Tibial artery (tissue), 4 donors: ENCODE data around the gene ZKSCAN1.
A peak's percentile ranks its signal among the peaks of the same experiment; 100 is the strongest.
"Not testable (repeated sequence)": the region's sequence is repeated elsewhere in the genome, so short reads cannot be mapped to it uniquely, and the experiment has no call there.

ENCODE experiments used
- DNase-seq, 2 donors: peaks; one replicate each; pipeline ENCODE4 v3.0.0-alpha.2; 2019
- H3K27ac ChIP-seq, 2 donors: fragments of 200-600 bp; sonication (generic) in 1 of 2; 1 replicate in 1 of 2; 2 replicates in 1 of 2; pipeline ENCODE4 v1.5.1; 2018 to 2019; ENCODE audit warnings: mild to moderate bottlenecking in 1 of 2
- H3K27me3 ChIP-seq, 2 donors: fragments of 200-600 bp; sonication (generic) in 1 of 2; one replicate each; pipeline versions ENCODE4 v1.5.1 to v1.6.0; 2016 to 2019
- H3K36me3 ChIP-seq, 3 donors: fragments of 200-600 bp; sonication (generic) in 2 of 3; one replicate each; pipeline ENCODE4 v1.5.1; 2016 to 2019; ENCODE audit warnings: mild to moderate bottlenecking in 2 of 3
- H3K4me1 ChIP-seq, 4 donors: fragments of 200-600 bp; sonication (generic) in 2 of 4; 1 replicate in 3 of 4; 2 replicates in 1 of 4; pipeline ENCODE4 v1.5.1; 2016 to 2019
- H3K4me3 ChIP-seq, 2 donors: fragments of 200-600 bp; sonication (generic) in 1 of 2; 1 replicate in 1 of 2; 2 replicates in 1 of 2; pipeline ENCODE4 v1.5.1; 2018 to 2019; ENCODE audit warnings: mild to moderate bottlenecking in 2 of 2
- H3K9me3 ChIP-seq, 3 donors: fragments of 200-600 bp; sonication (generic) in 1 of 3; one replicate each; pipeline ENCODE4 v1.5.1; 2016 to 2019
- intact Hi-C: fragments of 100-400 bp; cut with DNase I; formaldehyde crosslinking; loops from one replicate; pipeline ENCODE4 v1.15.0; 2023; ENCODE audit warnings: low total_unique reads
- TF ChIP-seq, protein P1 (sequence below), 2 experiments: fragments of 200-600 bp in 1 of 2; fragments of 450-650 bp in 1 of 2; IDR thresholded peaks; one replicate each; pipeline ENCODE4 v1.5.1; 2017 to 2019; ENCODE audit warnings: antibody characterized with exemption in 2 of 2, mild to moderate bottlenecking in 1 of 2, moderate library complexity in 1 of 2

Gene ZKSCAN1

DNA sequence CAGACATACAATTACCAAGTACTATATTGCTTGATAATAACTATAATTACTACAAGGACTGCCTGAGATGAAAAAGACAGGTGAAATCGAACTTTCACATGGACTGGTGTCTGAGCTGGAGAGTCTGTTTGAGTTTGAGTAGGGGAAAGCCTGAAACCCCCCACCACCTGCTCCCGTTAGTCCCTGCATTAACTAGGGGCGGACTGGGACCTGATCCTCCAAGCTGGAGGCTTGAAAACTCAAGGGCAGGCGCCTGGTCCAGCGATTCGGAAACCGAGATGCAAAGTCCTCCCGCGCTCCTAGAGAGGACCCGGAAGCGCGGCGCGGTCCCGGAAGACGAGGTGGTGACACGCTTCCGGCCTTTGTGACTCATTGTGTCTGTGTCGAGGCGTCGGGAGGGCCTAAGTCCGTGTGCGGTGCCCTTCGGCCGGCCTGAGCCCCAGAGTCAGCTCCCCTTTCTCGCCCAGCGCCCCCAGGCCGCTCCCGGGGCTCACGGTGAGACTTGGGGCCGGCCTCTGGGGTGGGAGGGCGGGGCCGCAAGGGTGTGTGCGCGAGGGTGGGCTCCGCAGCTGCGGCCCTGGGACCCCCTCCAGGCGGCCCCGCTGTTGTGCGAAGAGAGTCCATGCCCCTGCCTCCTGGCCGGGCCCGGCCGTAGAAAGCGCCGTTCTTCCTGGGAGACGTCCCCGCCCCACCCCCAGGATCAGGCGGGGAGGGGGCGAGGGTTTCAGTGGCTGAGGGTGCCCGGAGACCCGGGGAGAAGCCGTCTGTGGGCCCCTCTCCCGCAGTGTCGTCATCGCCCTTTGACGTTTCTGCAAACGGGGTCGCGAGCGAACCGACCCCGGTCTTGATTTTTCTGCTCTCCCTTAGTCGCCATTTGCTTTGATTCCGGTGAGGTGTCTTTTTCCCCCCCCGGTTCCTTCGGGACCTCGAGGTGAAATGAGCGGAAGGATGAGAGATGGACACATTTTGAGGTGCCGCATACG lies at the start of gene ZKSCAN1:
Gene ZKSCAN1 (plus strand): TSS at position 365 of the 983 bp plus-strand sequence. CDS start 7,911 bp downstream, outside the sequence.
- no peaks in the 10 kb centered on the region for H3K9me3 ChIP-seq
- H3K27me3 ChIP-seq: no peaks in the 10 kb centered on the region
- H3K36me3 ChIP-seq: peaks cover 0 to 6% (median 0%) of the 10 kb centered on the region in 3 donors
- peaks cover 0 to 25% (median 22%) of the 10 kb centered on the region in 4 donors for H3K4me1 ChIP-seq
- DNase-seq: peak; percentile 85 to 91
- peak within 1 kb of the TSS; percentile 92 to 97 for H3K27ac ChIP-seq
- TF ChIP-seq, protein P1, sequence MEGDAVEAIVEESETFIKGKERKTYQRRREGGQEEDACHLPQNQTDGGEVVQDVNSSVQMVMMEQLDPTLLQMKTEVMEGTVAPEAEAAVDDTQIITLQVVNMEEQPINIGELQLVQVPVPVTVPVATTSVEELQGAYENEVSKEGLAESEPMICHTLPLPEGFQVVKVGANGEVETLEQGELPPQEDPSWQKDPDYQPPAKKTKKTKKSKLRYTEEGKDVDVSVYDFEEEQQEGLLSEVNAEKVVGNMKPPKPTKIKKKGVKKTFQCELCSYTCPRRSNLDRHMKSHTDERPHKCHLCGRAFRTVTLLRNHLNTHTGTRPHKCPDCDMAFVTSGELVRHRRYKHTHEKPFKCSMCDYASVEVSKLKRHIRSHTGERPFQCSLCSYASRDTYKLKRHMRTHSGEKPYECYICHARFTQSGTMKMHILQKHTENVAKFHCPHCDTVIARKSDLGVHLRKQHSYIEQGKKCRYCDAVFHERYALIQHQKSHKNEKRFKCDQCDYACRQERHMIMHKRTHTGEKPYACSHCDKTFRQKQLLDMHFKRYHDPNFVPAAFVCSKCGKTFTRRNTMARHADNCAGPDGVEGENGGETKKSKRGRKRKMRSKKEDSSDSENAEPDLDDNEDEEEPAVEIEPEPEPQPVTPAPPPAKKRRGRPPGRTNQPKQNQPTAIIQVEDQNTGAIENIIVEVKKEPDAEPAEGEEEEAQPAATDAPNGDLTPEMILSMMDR (IDR thresholded peaks at IDR 0.05): no peak
- intact Hi-C loops: loop anchor here (10.0 kb wide), 2 partner anchors 69 to 409 kb away; partner anchors contain the start of genes COPS6, MEPCE, ZCWPW1 and ZNF3
- H3K4me3 ChIP-seq: peak within 1 kb of the TSS; percentile 86 to 94

DNA sequence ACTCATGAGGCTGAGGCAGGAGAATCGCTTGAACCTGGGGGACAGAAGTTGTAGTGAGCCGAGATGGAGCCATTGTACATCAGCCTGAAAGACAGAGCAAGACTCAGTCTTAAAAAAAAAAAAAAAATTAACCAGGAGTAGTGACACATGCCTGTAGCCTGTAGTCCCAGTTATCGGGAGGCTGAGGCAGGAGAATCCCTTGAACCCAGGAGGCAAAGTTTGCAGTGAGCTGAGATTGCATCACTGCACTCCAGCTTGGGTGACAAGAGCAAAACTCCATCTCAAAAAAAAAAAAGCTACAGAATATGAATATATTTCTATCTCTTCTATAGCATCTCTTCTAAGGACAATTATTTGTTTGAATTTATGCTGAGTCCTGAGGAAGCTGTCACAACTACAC lies 46.1 kb upstream of the ZKSCAN1 start:
- H3K4me1 ChIP-seq: no peaks in the 10 kb centered on the region
- peaks cover 0 to 29% of the 10 kb centered on the region in 2 donors for H3K27me3 ChIP-seq
- no peak overlapping the region for H3K27ac ChIP-seq
- DNase-seq: no peak
- intact Hi-C loops: no loop called here
- no peaks in the 10 kb centered on the region for H3K9me3 ChIP-seq
- no peak overlapping the region for H3K4me3 ChIP-seq
- TF ChIP-seq, protein P1 (IDR thresholded peaks at IDR 0.05): no peak
- H3K36me3 ChIP-seq: peaks cover 0 to 14% (median 0%) of the 10 kb centered on the region in 3 donors

DNA sequence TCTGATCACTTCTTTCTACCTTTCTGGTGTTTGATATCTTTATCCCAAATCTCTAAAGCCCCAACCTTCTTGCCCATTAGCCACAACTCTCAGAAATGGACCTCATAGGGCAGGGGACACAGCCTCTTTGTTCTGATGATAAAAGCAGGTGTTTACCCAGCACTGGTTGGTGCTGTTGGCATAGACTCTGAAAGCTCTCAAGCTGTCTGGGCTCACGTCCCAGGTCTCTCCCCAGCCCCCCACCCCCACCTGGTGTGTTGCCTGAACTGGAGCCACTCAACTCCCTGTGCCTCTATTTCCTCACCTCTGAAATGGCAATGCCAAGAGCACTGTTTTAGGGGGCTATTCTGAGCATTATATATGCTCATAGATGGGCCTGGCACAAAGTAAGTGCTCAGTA lies 45.6 kb upstream of the ZKSCAN1 start:
- H3K27ac ChIP-seq, H3K9me3 ChIP-seq, intact Hi-C loops, H3K4me3 ChIP-seq, DNase-seq, H3K4me1 ChIP-seq: not testable (repeated sequence)
- peaks cover 0 to 14% (median 0%) of the 10 kb centered on the region in 3 donors for H3K36me3 ChIP-seq
- peaks cover 0 to 24% of the 10 kb centered on the region in 2 donors for H3K27me3 ChIP-seq

DNA sequence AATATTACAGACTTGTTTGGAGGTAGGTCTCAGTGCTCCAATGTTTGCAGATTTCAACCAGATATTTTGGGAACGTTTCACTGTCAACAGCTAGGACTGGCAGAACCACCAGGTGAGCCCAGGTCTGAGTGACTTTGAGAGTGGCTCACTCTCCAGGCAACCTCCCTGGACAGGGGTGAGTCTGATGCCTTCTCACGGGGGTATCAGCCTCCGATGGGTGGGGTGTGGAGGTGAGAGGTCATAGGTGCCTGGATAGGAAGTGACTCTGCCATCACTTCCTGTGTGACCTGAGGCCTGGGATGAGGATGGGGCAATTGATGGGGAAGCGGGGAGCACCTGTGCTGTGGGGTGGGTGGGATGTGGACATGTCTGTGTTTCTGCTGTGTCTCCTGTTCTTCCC lies 44.2 kb upstream of the ZKSCAN1 start:
- intact Hi-C loops: no loop called here

GRCh38 chr7:99973817-99974216 lies 41.6 kb upstream of the ZKSCAN1 start:
- H3K4me3 ChIP-seq, intact Hi-C loops, DNase-seq, H3K4me1 ChIP-seq, H3K27ac ChIP-seq, H3K9me3 ChIP-seq, H3K36me3 ChIP-seq: not testable (repeated sequence)
- H3K27me3 ChIP-seq: peaks cover 0 to 21% of the 10 kb centered on the region in 2 donors

More for the DNA sequence above, 44.2 kb upstream of the ZKSCAN1 start:
- no peak for DNase-seq
- H3K4me3 ChIP-seq: no peak overlapping the region
- no peak overlapping the region for H3K27ac ChIP-seq
- peaks cover 0 to 14% (median 0%) of the 10 kb centered on the region in 3 donors for H3K36me3 ChIP-seq
- H3K9me3 ChIP-seq: no peaks in the 10 kb centered on the region
- peaks cover 0 to 17% of the 10 kb centered on the region in 2 donors for H3K27me3 ChIP-seq
- TF ChIP-seq, protein P1 (IDR thresholded peaks at IDR 0.05): no peak
- H3K4me1 ChIP-seq: no peaks in the 10 kb centered on the region

GRCh38 chr7:99974681-99975080 lies 40.7 kb upstream of the ZKSCAN1 start:
- H3K4me3 ChIP-seq: no peak overlapping the region
- intact Hi-C loops: no loop called here
- H3K4me1 ChIP-seq: no peaks in the 10 kb centered on the region

More at GRCh38 chr7:99974681-99975080, 40.7 kb upstream of the ZKSCAN1 start:
- Histone ChIP-seq H3K27me3 (peaks cover 0 to 21% of the 10 kb centered on the region in 2 donors), H3K9me3 (no peaks in the 10 kb centered on the region), H3K36me3 (peaks cover 0 to 5% (median 0%) of the 10 kb centered on the region in 3 donors), H3K27ac (no peak overlapping the region)
- TF ChIP-seq, protein P1 (IDR thresholded peaks at IDR 0.05): no peak
- no peak for DNase-seq
